NCI-H748 treated with DMSO at 0.1 percent for 48 hours (cell line): ENCODE measurements around the gene FAM170B.

Experiments used
- DNase-seq: peaks from one replicate; lab custom pipeline; 2025; lab: John Stamatoyannopoulos, UW

Gene FAM170B

DNA sequence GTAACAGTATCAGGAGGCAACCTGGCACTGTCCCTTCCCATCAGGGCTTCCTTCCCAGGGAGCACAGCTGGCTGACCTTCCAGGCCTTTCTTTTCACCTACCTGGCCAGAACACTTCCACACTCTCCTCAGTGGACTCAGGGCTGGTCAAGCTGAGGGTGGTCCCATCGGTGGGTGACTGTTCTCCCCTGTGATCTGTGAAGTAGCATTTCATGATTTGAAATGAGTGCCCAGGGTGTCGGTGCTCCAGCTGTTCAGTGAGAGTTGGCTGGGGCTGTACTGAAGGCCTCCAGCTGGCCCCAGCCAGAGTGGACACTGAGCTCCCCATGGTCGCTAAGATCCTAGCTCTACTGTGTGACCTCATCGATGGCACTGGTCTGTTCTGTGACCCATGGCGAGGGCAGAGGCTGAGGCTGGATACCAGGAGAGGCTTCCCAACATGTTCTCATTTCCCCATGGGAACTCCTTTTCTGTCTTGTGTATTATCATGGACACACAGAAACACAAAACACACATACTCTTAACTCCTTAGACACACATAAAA, at the start of gene FAM170B:
Gene FAM170B (minus strand): TSS at position 316 of the 543 bp plus-strand sequence. CDS start 103 bp downstream, at position 213.
- DNase-seq: no peak

- no peak for DNase-seq
Measured at GRCh38 chr10:49182776-49183175, 49.0 kb upstream of the FAM170B start.

GRCh38 chr10:49180444-49180860, 46.6 kb upstream of the FAM170B start:
- no peak for DNase-seq

DNA sequence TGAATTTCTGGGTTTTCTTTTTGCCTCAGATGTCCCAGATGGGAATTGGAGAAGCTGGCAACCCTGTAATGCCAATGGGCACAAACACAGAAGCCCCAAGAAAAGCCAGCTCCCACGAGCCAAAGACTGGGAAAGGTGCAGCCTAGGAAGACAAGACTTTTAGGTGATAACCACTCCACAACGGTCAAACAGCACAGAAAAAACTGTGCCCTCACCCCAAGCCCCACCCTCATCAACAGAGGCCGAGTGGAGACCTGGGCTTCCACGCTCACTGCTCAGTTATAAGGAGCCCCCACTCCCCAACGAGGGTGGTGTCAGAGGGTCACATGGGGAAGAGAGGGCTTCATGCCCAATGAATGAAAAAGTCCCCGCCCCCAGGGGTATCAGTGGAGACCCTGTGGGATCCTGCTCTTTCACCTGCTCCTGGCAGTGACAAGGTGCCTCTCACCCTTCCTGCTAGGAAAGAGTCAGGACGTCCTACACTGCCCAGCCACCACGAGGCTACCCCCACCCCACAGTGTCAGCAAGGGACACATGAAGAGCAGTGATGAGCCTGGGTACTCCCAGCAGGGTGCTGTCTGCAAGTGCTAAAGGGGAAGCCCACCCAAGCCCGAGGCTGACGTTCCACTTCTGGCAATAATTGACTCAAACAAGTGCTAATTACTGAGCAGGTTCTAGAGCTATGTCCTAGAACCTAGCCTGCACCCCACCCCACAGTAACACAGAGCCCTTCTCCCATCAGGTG, 46.0 kb upstream of the FAM170B start:
- DNase-seq: no peak

DNA sequence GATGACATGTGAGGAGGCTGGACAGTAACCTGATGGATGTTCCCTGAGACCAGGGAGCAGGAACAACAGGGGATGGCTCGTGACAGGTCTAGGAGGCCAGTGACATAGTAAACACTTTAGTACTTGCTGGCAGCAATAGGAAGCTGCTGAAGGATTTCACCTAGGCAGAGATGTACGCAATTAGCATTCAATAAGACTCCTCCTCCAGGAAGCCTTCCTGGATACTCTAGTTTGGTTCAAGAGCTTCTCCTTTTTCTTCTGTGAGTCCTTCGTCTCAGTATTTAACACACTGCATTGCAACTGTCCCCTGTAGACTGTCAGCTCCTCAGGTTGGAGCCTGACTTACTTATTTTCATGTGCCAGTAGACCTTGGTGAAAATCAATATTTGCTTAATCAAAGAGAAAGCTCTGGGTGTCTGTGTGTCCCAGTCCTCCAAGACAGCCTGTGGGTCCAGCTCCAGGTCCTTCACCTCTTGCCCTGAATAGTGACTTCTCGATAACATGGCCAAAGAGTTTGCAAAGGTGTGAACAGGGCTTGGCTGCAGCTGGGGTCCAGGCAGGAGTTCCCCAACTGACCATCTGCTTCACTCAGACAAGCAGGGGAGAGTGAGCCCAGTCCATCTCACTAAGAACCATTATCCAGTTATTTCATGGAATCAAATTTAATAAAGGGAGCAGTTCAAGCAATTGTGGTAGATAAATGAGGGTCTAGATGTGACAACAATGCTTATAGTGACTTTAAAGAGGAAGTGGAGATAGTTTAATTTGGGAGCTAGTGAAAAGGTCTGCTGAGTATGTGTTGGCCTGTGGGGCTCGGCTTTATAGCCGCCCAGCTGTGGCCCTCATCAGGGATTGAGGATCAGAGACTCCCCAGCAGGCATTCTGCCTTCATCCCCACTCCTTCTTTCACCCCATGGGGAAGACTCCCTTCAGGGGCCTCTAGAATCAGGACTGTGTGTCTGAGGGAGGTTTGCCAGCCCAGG, 45.0 kb upstream of the FAM170B start:
- DNase-seq: no peak

DNA sequence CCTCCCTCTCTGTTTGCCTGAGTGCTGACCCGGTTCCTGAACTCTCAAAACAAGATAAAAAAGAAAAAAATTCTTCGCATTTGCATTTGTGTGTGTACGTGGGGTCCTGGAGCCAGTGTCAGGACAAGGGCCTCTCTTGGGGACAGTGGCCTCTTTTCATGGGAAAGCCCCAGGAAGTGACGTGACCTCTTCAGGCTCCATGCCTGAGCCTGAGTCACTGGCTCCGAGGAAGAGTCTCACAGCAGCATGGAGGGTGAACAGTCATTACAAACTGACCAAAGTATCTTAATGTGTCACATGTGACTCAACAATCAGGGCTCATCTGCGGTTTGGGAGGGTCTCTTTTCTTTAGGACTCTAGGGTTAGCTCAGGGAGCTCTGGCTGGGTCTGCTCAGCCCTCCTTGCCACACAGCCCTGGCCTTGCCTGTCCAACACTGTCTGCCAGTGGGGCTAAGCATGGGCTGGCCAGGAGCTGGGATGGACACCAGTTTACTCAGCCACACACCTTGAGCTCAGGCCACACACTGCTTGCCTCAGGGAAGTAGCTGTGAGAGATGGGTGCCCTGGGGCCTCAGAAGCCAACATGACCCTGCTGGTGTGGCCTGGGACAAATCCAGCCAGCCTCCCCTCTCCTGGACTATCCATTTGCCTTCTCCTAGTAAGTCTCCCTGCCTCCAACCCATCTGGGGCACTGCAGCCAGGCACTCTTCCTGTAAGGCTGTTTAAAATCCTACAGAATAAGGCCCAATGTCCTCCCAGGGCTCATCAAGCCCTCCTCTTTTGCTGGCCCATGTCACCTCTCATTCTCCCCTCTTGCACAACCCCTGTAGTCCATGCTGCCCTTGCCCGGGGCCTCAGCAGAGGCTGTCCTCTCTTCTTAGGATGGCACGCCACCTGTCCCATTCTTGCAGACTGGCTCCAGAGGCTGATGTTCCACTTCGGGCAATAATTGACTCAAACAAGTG, 43.9 kb upstream of the FAM170B start:
- no peak for DNase-seq

- DNase-seq: no peak
Measured at GRCh38 chr10:49176310-49177268, 42.8 kb upstream of the FAM170B start.

DNA sequence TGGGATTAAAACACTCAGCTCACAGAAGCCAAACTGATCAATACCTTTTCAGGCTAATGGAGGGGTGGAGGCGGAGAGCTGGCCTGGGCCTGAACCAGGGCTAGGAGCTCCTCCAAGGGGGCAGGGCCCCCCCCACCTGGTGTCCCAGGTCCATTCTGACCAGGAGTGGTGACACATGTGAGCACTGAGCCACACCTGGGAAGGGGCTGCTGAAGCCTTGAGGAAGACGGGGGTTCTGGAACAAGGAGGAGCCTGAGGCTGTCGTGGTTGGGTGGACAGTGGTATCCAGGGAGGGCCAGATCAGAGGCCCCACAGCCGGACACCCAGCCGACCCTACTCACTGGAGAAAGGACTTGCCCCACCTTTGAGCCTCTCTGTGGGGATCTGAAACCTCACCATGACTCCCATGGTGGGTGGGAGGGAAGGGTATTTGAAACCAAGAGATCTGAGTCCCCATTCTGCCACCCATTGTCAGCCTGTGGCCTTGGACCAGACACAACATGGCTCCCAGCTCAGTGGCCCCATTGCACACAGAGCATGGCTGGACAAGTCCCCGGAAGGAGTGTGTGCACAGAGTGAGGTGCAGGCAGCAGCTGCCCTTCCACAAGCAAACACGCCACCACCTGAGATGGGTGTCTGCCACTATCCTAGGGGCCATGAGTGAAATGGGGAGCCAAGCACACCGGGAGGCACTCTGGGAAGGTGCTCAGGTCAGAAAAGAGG, 41.9 kb upstream of the FAM170B start:
- no peak for DNase-seq

DNA sequence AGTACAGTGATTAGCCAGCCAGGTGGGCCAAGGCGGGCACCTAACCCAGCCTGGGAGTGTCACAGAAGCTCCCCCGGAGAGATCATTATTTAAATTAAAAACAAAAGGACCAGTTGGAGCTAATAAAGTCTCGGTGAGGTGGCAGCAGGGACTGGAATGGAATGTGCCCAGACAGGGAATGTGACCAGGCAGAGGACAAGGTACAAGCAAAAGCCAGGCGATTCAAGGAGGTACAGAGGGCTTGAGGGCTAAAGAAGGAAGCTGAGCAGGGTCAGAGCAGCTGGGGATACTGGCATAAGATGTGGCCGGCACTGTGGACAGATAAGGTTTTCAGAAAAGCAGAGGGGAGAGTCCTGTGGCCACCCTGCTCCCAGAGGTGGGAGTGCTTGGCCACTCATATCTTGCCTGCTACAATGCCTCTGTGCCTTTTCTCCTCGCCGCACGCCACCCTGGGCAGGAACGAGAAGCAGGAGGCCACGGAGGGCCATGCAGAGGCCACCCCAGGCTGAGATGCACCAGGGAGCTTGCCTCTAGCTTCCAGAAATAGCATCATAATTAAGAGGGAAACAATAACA, 41.2 kb upstream of the FAM170B start:
- no peak for DNase-seq

DNA sequence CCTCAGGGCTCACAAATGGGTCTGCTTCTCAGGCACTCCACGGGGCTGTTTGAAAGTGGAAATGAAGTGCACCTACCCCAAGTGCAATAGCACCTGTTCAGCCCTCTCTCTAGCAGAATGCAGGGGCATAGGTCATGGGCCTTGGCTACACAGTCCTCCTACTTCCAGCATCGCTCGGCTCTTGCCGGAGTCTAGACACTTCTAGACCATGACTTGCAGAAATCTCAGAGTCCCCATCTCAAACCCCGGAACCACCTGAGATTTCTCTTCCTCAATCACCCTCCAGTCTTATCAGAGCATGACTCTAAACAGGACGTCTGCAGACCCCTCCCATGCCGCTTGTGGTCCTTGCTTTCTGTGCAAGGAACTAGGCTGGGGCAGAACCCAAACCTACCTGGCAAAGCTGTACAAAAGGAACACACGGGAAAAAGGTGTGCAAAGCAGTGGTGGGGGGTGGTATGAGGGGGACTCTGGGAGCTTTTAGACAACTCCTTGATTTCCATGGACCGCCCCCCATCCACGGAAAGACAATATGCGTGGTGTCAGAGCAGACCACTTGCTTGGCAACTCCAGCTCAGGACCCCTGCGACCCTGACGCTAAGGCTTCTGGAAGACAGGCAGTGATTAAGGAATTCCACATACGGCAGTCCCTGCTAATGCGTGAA, 40.6 kb upstream of the FAM170B start:
- no peak for DNase-seq

DNA sequence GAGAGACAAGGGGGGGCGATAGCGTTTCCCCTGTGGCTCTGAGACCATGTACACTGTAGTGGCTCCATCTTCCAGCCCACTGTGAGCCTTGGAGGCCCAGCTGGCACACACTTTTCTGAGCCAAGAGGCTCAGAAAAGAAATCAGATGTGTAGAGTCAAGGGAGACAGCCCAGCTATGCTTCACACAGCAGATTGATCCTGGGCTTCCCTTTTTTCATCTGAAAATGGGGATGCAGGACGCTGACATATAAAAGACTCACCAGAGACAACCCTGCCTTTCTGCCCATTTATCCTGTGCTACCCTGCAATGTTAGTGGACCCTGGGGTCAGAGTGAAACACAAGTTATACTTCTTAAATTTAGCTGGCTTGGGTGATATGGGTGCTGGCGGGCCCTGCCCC, 40.0 kb upstream of the FAM170B start:
- DNase-seq: no peak

GRCh38 chr10:49173201-49173772, 39.5 kb upstream of the FAM170B start:
- DNase-seq: no peak

- DNase-seq: no peak
Measured at GRCh38 chr10:49172777-49173132, 38.9 kb upstream of the FAM170B start.

DNA sequence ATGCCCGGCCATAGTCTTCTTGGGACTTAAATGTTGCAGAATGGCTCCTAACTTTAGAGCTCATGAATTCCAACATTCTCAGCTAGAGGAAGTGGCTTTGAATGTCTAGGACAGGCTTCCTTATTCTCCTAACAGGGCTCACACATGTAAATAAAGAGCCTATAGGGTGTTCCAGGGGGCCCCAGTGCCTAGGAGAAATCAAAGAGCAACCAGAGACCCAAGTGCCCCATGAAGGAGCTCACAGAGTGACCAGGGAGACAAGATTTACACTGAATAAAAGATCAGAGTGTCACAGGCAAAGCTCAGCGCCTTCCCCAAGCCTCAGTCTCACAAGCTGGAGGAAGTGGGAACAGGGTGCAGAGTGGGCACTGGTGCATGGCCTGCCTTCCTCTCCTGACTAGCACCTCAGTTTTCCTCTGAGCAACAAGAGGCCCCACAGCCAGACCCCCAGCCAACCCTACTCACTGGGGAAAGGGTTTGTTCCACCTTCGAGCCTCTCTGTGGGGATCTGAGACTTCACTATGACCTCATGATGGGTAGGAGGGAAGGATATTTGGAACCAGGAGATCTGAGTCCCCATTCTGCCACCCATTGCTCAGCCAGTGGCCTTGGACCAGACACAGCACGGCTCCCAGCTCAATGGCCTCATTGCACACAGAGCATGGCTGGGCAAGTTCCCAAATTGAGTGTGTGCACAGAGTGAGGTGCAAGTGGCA, 38.4 kb upstream of the FAM170B start:
- no peak for DNase-seq

GRCh38 chr10:49171326-49172060, 37.7 kb upstream of the FAM170B start:
- no peak for DNase-seq

DNA sequence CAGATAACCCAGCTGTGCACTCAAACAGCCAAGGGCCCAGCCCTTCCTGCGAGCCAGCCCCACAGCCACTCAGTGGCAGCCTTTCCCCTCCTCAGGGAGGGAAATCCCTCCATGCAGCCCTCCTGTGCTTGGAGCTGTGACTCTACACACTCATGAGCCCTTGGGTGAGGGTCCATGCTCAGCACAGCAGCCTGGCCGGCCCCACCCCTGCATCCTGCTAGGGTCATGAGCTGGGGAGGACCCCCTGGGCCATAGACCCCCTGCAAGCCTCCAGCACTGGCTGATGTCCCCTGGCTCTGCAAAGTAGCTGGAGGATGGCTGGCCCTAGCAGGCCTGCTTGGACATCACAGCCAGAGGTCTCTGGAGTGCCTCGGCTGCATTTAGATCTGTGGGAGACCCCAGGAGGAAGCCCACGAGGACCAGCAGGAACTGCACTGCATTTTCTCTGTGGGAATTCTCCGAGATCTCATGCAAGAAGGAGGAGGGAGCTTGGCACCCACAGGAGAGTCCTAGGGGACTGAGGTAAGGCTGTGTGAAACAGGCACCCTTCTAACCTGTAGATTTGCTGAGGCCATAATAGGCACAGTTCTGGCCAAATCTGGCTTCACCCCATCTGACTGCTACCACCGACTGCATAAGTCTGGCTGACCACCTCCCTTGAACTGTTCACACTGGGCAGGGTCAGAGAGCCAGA, 37.0 kb upstream of the FAM170B start:
- DNase-seq: no peak
